H9 (cell line): ENCODE results near the gene AIPL1. TPM values are rescaled to one million over a fixed set of nuclear protein-coding genes. Genes with fewer than 3 reads are reported as not detected.
A peak's percentile ranks its signal among the peaks of the same experiment; 100 is the strongest.

ENCODE experiments used
- DNase-seq: peaks from one replicate; pipeline ENCODE4 v3.0.0-alpha.2; 2017
- H2AFZ ChIP-seq: one replicate; pipeline ENCODE4 v1.6.1; 2013; ENCODE audit warnings: mild to moderate bottlenecking, low read length, control low read depth, moderate library complexity
- H2AK5ac ChIP-seq: 2 replicates; pipeline ENCODE4 v1.6.1; 2013; ENCODE audit warnings: low read length, control low read depth, mixed read lengths; ENCODE audit not compliant: insufficient read length
- H2BK120ac ChIP-seq: one replicate; pipeline ENCODE4 v1.6.1; 2013; ENCODE audit warnings: low read depth, mild to moderate bottlenecking, low read length, control low read depth, inconsistent platforms; ENCODE audit not compliant: poor library complexity, severe bottlenecking
- H2BK12ac ChIP-seq: 2 replicates; pipeline ENCODE4 v1.6.1; 2013; ENCODE audit warnings: low read length, control low read depth, mixed read lengths, low read depth; ENCODE audit not compliant: insufficient read length
- H2BK15ac ChIP-seq: 2 replicates; pipeline ENCODE4 v1.6.1; 2013; ENCODE audit warnings: low read depth, low read length, control low read depth
- H2BK20ac ChIP-seq: one replicate; pipeline ENCODE4 v1.6.1; 2013; ENCODE audit warnings: low read depth, mild to moderate bottlenecking, low read length, control low read depth, inconsistent platforms; ENCODE audit not compliant: poor library complexity, severe bottlenecking
- H2BK5ac ChIP-seq: 2 replicates; pipeline ENCODE4 v1.6.1; 2013; ENCODE audit warnings: low read length, control low read depth, mixed read lengths; ENCODE audit not compliant: insufficient read length
- H3K14ac ChIP-seq: 2 replicates; pipeline ENCODE4 v1.6.1; 2013; ENCODE audit warnings: low read length, control low read depth; ENCODE audit not compliant: insufficient read depth
- H3K18ac ChIP-seq: 2 replicates; pipeline ENCODE4 v1.6.1; 2013; ENCODE audit warnings: low read depth, mild to moderate bottlenecking, mixed read lengths, low read length, control low read depth; ENCODE audit not compliant: insufficient read length
- H3K23ac ChIP-seq: 2 replicates; pipeline ENCODE4 v1.6.1; 2013; ENCODE audit warnings: low read length, control low read depth, mixed read lengths, low read depth; ENCODE audit not compliant: insufficient read length
- H3K23me2 ChIP-seq: 2 replicates; pipeline ENCODE4 v1.6.1; 2013; ENCODE audit warnings: low read depth, mild to moderate bottlenecking, mixed read lengths, low read length, control low read depth; ENCODE audit not compliant: insufficient read length, poor library complexity, severe bottlenecking
- H3K27ac ChIP-seq: 2 replicates; pipeline ENCODE4 v1.5.1; 2013; ENCODE audit warnings: low read length, control low read depth, mixed read lengths, low read depth; ENCODE audit not compliant: insufficient read length
- H3K27me3 ChIP-seq: 2 replicates; pipeline ENCODE4 v1.6.1; 2013; ENCODE audit warnings: low read length, control low read depth, inconsistent platforms; ENCODE audit not compliant: insufficient read depth
- H3K4ac ChIP-seq: 2 replicates; pipeline ENCODE4 v1.6.1; 2013; ENCODE audit warnings: low read depth, mild to moderate bottlenecking, control low read depth, inconsistent platforms, low read length, moderate library complexity
- H3K4me1 ChIP-seq: 2 replicates; pipeline ENCODE4 v1.6.1; 2013; ENCODE audit warnings: low read length, control low read depth, inconsistent platforms; ENCODE audit not compliant: insufficient read depth
- H3K4me2 ChIP-seq: 2 replicates; pipeline ENCODE4 v1.6.1; 2013; ENCODE audit warnings: low read length, control low read depth, mixed read lengths; ENCODE audit not compliant: insufficient read length, insufficient read depth
- H3K56ac ChIP-seq: 2 replicates; pipeline ENCODE4 v1.6.1; 2013; ENCODE audit warnings: low read depth, mild to moderate bottlenecking, mixed read lengths, low read length, control low read depth; ENCODE audit not compliant: insufficient read length
- H3K79me1 ChIP-seq: 2 replicates; pipeline ENCODE4 v1.6.1; 2013; ENCODE audit warnings: low read depth, mild to moderate bottlenecking, moderate library complexity, low read length, control low read depth, inconsistent platforms; ENCODE audit not compliant: insufficient read depth, poor library complexity, severe bottlenecking
- H3K79me2 ChIP-seq: 2 replicates; pipeline ENCODE4 v1.6.1; 2013; ENCODE audit warnings: low read length, control low read depth, inconsistent platforms; ENCODE audit not compliant: insufficient read depth
- H3K9ac ChIP-seq: 2 replicates; pipeline ENCODE4 v1.6.1; 2013; ENCODE audit warnings: low read length, control low read depth, mixed read lengths; ENCODE audit not compliant: insufficient read length; ENCODE audit errors: extremely low read depth
- H3K9me3 ChIP-seq: one replicate; pipeline ENCODE4 v1.6.1; 2013; ENCODE audit warnings: low read depth, low read length, inconsistent platforms; ENCODE audit not compliant: control insufficient read depth
- H3T11ph ChIP-seq: one replicate; pipeline ENCODE4 v1.6.1; 2013; ENCODE audit warnings: mild to moderate bottlenecking, low read length, control low read depth, inconsistent platforms
- H4K20me1 ChIP-seq: one replicate; pipeline ENCODE4 v1.6.1; 2013; ENCODE audit not compliant: control insufficient read depth, insufficient read length, insufficient read depth
- H4K5ac ChIP-seq: 2 replicates; pipeline ENCODE4 v1.6.1; 2013; ENCODE audit warnings: low read depth, mild to moderate bottlenecking, mixed read lengths, low read length, control low read depth; ENCODE audit not compliant: insufficient read length
- H4K8ac ChIP-seq: replicated peaks from 2 replicates; pipeline ENCODE4 v1.6.1; 2013; ENCODE audit warnings: low read length, control low read depth, mixed read lengths, low read depth; ENCODE audit not compliant: insufficient read length
- H4K91ac ChIP-seq: 2 replicates; pipeline ENCODE4 v1.6.1; 2013; ENCODE audit warnings: low read depth, mild to moderate bottlenecking, moderate library complexity, mixed read lengths, low read length, control low read depth; ENCODE audit not compliant: insufficient read length
- H3K27ac Mint-ChIP-seq, 3 experiments: 2 replicates in 2 of 3; 3 replicates in 1 of 3; pipeline ENCODE4 v1.8.0; 2020 to 2021; ENCODE audit warnings: mixed read lengths in 3 of 3, mild to moderate bottlenecking in 1 of 3, moderate library complexity in 1 of 3
- H3K27me3 Mint-ChIP-seq: 2 replicates; pipeline ENCODE4 v1.8.0; 2021; ENCODE audit warnings: low read depth, mild to moderate bottlenecking, moderate library complexity, mixed read lengths
- H3K36me3 Mint-ChIP-seq, 3 experiments: 2 replicates in 2 of 3; 3 replicates in 1 of 3; pipeline ENCODE4 v1.8.0; 2020 to 2021; ENCODE audit warnings: low read depth in 3 of 3, mixed read lengths in 3 of 3; ENCODE audit not compliant: insufficient read depth in 1 of 3
- H3K4me1 Mint-ChIP-seq, 2 experiments: 2 replicates each; pipeline ENCODE4 v1.8.0; 2020; ENCODE audit warnings: mixed read lengths in 2 of 2
- H3K4me3 Mint-ChIP-seq, 2 experiments: 2 replicates in 1 of 2; 3 replicates in 1 of 2; pipeline ENCODE4 v1.8.0; 2020 to 2021; ENCODE audit warnings: mild to moderate bottlenecking in 2 of 2, mixed read lengths in 2 of 2, moderate library complexity in 1 of 2
- H3K9me3 Mint-ChIP-seq, 2 experiments: 2 replicates in 1 of 2; 3 replicates in 1 of 2; pipeline ENCODE4 v1.8.0; 2020; ENCODE audit warnings: mild to moderate bottlenecking in 2 of 2, mixed read lengths in 2 of 2, moderate library complexity in 1 of 2
- CTCF ChIP-seq: fragments of 200-600 bp; sonication (generic); conservative IDR thresholded peaks from 3 replicates; pipeline ENCODE4 v1.8.0; 2021; ENCODE audit warnings: antibody characterized with exemption, mild to moderate bottlenecking
- WGBS: extraction: QIAGEN DNeasy Blood & Tissue Kit; methylation state at CpG from one replicate; pipeline ENCODE4 v1.1.7; 2013; ENCODE audit warnings: missing lambda C conversion rate, low lambda C conversion rate, mixed read lengths; ENCODE audit not compliant: insufficient read length; ENCODE audit errors: extremely low coverage; 5-methylcytosine and 5-hydroxymethylcytosine counted together
- total RNA-seq: library from RNA; stranded (reverse); gene quantifications from 2 replicates; pipeline ENCODE4 v1.2.1, GENCODE V29; 2021

AIPL1 gene
- total RNA-seq, 1 experiment from 2014 or later, result 0.57 TPM

- Histone ChIP-seq H3K14ac (no peak overlapping the region), H3K4me1 (peaks cover 8% of the 10 kb centered on the region; the same call in 1 of the 2 replicates), H4K91ac (no peak overlapping the region), H2BK15ac (no peak overlapping the region), H3K79me2 (no peaks in the 10 kb centered on the region; the same call in 1 of the 2 replicates), H3K4ac (no peak overlapping the region), H3K27me3 (no peaks in the 10 kb centered on the region), H3K23ac (no peak overlapping the region), H2AFZ (no peak overlapping the region), H3K9me3 (no peaks in the 10 kb centered on the region), H2BK120ac (no peak overlapping the region), H3T11ph (no peak overlapping the region), H2BK12ac (no peak overlapping the region), H4K20me1 (no peaks in the 10 kb centered on the region), H3K27ac (no peak overlapping the region), H4K5ac (no peak overlapping the region), H3K9ac (no peak overlapping the region), H4K8ac (no peak overlapping the region), H3K23me2 (peaks cover 11% of the 10 kb centered on the region), H3K79me1 (peaks cover 16% of the 10 kb centered on the region), H3K4me2 (no peak overlapping the region), H3K18ac (no peak overlapping the region), H3K56ac (no peak overlapping the region), H2BK5ac (no peak overlapping the region), H2AK5ac (no peak overlapping the region), H2BK20ac (no peak overlapping the region)
- H3K27ac Mint-ChIP-seq, result peak overlapping the region in 2 of 3 experiments; percentile 53 to 67; a peak in 2 of 7 replicates
- DNase-seq, result no peak
- H3K4me3 Mint-ChIP-seq, result peak overlapping the region in 1 of 2 experiments; percentile 35; a peak in 1 of 5 replicates
- WGBS, result no CpG with 5 or more reads among the region's 9 CpGs
- no peaks in the 10 kb centered on the region for H3K27me3 Mint-ChIP-seq
- peaks cover 53 to 60% of the 10 kb centered on the region in 2 experiments for H3K4me1 Mint-ChIP-seq
- TF ChIP-seq CTCF, result no peak
- peaks cover 31 to 62% (median 61%) of the 10 kb centered on the region in 3 experiments for H3K36me3 Mint-ChIP-seq
- H3K9me3 Mint-ChIP-seq, result peaks cover 6 to 9% of the 10 kb centered on the region in 2 experiments
Observed at GRCh38 chr17:6446516-6447100, 11.7 kb upstream of the AIPL1 start.
